GM20000 (cell line): ENCODE data around the gene WBP4.

Experiments used
- DNase-seq: peaks from one replicate; pipeline ENCODE4 v3.0.0; 2012; ENCODE audit warnings: low spot score
- CTCF ChIP-seq: IDR thresholded peaks from 2 replicates; pipeline ENCODE4 v1.5.1; 2012; ENCODE audit warnings: mild to moderate bottlenecking, control low read depth; ENCODE audit errors: extremely low read depth, missing control alignments

Gene WBP4

DNA sequence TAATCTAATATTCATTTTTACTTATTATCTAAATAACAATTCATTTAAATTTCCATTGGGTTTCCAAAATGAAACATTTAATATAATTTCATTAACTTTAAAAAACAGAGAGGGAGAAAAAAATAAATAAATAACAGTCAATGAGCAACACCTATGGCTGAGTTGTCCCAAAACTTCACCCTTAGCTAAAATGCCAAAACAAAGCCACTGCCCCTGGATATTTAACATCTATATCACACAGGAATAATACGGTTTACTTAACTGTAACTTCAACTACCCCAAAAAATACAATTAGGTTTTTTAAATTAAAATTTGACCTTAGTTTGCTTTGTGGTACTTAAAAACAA lies 42.7 kb upstream of the WBP4 start:
- DNase-seq = no peak
- TF ChIP-seq CTCF = no peak

- TF ChIP-seq CTCF = no peak
- DNase-seq = peak; percentile 66
These were observed 42.3 kb upstream of the WBP4 start, which contains the start of gene ELF1 for GRCh38 chr13:41019011-41019487. Gene ELF1, minus strand, starts transcription at chr13:41019316. Its CDS starts 37,262 bp downstream, at chr13:40982054.

DNA sequence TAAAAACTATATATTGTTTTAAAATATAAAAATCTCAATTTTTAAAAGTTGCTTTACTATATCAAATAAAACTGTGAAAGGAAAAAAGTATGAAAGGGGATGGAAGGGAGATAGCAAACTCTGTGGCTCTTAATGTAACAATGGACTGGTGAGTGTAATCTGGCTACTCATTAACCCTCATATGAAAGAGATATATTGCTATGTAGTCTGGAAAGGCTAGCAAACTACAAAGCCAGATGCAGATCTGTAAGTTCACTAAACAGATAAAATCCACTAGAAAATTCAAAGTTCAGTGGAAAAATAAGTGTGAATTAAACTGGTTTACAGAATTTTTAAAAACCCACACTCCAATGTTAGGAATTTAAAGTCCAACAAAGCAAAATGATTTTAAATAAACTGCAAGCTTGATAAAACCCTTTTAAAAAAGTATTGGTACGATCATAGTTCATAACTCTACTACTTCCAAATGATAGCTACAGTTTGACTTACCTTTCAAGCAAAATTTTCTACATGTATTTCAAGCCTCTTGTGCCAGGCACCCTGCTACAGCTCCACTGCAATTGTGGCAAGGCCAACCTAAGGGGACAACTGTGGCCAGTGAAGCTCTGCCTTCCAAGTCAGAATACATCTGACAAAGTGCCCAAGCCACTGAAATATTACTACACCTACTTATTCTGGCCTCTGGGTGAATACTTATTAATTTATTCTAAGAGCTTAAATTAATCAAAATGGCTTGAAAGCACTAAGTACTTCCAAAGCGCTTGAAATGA lies 41.5 kb upstream of the WBP4 start:
- no peak for TF ChIP-seq CTCF
- no peak for DNase-seq

- TF ChIP-seq CTCF = no peak
- DNase-seq = no peak
These were observed 35.8 kb upstream of the WBP4 start for GRCh38 chr13:41025518-41025917.

DNA sequence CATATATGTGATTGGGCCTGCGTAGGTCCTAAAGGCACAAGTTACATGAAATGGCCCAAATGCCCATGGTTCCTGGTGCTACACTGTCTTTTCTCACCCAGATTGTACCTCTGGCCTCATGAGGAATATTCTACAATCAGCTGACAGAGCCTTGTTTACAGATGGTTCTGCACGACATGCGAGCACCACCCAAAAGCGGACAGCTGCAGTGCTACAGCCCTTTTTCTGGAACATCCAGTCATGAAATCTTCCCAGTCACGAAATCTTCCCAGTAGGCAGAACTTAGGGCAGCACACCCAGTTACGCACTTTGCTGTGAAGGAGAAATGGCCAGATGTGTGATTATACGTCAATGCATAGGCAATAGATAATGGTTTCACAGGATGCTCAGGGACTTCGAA lies 34.5 kb upstream of the WBP4 start:
- TF ChIP-seq CTCF = no peak
- no peak for DNase-seq

GRCh38 chr13:41028051-41028450 lies 33.3 kb upstream of the WBP4 start:
- DNase-seq = no peak
- TF ChIP-seq CTCF = no peak

DNA sequence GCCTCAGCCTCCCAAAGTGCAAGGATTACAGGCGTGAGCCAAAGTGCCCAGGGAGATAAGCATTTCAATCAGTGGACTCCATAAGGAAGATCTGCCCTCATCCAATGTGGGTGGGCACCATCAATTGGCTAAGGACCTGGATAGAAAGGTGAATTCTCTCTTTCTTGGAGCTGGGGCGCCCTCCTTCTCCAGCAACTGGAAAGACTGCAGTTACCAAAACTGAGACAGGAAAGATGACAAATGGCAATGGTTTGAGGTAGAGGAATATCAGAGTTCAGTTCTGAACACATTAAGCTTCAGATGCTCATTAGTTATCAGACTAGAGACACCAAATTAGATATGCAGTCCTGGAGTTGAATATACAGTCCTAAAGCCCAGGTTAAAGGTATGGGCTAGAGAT lies 31.7 kb upstream of the WBP4 start:
- no peak for TF ChIP-seq CTCF
- no peak for DNase-seq
